NCI-H1694 (cell line): Measurements from ENCODE around the gene TCF25.
"Not testable (repeated sequence)": the region's sequence is repeated elsewhere in the genome, so short reads cannot be mapped to it uniquely, and the experiment has no call there.

Experiments
- DNase-seq: peaks from one replicate; lab custom pipeline; 2025; lab: John Stamatoyannopoulos, UW

The TCF25 gene

DNA sequence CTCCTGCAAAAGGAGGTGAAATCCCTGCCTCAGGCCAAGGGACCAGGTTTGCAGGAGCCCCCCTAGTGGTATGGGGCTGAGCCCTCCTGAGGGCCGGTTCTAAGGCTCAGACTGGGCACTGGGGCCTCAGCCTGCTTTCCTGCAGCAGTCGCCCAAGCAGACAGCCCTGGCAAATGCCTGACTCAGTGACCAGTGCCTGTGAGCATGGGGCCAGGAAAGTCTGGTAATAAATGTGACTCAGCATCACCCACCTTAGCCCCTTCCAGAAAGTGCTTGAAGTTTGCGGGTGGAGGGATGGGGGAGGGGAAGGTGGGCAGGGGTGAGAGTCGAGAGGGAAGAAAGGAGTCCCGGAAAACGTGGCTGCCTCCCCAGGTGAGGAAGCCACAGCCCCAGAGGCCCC lies 47.3 kb downstream of the TCF25 start:
- no peak for DNase-seq

DNA sequence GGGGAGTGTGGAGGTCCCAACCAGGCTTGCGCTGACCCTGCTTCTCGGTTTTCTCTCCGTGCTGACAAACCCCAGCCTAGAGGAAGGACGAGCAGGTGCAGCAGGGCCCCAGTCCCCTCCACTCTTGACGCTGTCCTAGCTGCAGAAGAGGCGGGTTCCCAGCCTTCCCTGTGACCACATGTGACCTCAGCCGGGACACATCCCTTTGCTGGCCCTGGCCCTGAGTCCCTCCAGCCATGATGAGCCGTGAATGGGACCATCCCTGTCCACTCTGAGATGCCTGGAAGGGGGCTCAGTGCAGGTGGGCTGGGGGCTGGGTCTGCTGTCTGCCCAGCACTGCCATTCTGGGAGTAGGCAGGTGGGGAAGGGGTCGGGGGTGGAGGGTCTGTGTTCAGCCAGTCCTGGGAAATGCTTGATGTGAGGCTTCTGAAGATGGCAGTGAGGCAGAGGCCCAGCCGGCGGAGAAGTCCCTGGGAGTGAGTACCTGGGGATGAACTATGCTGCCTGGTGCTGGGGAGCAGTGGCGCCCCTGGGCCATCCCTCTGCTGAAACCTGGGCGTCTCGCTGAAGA lies 47.8 kb downstream of the TCF25 start:
- no peak for DNase-seq

DNA sequence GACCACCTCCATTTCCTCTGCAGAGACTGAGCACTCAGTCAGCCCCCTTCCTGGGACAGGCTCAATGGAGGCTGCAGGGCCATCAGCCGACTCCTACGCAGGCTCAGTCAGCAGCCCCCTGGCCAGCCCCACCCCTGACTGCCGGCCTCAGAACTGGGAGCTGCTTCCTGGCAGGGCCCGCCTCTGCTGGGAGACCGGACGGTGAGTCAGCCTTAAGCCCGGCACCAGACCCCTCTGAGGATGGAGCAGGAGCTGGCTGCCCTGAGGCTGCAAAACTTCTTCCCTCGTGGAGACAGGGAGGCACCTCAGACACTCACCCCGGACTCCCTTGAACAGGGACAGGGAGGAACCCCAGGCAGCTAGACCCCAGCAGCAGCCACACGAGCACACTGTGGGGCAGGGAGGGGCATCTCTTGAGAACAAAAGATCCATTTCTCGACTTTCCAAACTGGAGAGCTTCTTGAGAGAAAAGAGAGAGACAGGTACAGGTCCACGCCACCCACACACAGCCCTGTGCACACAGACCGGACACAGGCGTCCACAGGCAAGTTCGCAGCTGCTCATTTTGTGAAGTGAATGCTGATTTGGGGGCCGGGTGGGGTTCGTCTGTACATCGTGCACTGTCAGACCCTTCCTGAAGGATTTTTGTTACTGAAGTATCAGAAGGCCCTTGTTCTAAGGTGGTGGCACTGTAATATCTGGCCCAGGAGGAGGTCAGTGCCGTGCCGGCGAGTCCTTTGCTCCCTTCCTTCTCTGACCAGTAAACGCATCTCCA lies 48.5 kb downstream of the TCF25 start:
- DNase-seq = no peak

DNA sequence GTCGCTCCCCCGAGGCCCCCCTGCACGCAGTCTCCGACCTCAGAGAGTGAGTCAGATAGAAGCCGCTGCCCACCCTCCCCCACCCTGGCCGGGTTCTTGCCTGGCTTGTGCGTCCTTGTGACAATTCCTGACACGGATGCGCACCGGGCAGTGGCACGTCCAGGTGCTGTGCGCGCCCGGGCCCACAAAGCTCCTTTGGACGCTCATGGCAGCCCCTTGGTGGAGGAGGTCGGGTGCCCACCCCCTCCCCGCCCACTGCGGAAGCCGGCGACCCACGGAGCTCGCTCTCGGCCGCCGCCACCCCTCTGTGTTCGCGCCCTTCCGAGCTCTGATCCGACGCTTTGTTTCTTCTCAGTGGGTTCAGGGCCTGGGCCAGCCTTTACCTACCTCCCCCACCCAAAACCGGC lies 49.1 kb downstream of the TCF25 start:
- DNase-seq = no peak

DNA sequence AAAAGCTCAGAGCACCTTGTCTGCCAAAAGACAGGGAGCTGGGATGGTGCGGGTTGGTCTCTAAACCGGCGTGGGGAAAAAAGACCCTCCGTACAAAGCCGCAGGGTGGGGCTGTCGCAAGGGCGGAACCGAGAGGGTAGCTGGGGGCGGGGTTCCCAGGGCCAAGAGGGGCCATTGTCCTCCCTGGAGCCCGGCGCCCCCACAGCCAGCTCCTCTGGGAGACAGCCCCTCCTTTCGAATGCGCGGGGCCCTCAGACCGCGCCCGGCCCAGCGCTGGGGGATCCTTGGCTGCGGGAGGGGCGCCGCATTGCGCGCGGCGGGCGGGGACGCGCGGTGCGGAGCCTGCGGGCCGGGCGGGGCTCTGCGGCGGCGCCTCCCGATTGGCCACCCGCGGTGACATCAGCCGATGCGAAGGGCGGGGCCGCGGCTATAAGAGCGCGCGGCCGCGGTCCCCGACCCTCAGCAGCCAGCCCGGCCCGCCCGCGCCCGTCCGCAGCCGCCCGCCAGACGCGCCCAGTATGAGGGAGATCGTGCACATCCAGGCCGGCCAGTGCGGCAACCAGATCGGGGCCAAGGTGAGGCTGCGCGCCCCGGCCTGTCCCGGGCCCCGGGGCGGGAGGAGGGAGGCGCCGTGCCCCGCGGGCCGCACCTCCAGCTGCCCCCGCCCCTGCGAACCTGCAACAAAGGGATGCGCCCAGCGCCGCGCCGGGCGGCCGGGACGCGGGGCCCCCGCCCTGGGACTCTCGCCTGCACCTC lies 49.7 kb downstream of the TCF25 start, which contains the start of gene TUBB3:
Gene TUBB3, plus strand, starts transcription at position 459 of the 756 bp plus-strand sequence. Its CDS starts 60 bp downstream, at position 519.
- peak; percentile 58 for DNase-seq

DNA sequence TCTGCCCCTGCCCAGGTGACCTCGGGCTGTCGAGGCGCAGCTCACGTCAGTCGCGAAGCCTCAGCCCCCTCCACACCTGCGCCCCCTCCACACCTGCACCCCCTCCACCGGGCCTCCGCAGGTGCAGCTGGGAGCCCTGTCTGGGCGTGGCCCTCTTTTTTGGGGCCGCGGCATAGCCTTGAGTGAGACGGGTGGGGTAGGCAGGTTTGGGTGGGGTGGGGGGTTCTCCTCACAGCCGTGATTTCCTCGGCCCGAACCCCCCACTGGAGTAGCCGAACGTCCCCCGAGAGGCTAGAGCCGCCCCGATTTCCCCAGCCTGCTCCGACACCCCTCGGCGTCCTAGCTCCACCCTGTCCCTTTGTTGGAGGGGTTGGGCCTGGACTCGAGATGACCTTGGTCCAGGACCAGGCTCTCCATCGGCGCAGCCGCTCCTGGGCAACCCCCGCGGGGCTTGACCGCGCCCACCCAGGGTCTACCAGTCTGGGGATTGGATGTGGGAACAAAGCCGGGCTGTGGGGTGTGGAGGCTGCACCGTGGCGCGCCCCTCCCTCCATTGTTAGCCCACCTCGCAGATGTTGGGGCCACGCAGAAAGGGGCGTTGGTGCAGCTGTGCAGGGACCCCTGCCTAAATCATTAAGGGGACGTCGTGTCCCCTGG lies 50.4 kb downstream of the TCF25 start:
- DNase-seq = no peak

DNA sequence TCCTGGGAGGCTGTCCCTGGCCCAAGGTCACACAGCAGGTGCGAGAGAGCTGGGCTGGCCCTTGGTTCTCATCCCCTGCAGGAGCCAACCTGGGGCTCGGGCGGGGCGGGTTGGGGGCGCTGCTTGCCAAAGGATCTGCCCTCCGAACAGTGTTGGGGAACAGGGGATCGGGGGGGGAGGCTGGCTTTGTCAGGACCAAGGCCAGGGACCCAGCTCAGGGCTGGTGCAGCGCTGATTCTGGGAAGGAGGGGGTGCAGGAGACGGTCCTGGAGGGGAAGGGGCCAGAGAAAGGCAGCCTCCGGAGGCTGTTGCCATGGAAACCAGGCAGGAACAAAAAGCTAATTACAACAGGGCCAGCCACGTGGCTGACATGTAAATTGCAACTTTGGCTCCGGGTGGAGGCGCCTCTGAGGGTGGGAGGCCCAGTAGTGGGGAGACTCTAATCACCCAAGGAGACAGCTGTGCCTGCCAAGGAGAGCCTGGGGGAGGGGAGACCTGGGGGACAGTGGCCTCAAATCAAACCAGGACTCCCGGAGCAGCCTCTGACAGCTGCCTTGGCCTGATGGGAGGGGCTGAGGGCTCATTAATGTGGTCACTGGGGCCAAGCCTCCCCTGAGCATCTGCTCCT lies 51.0 kb downstream of the TCF25 start:
- peak; percentile 26 for DNase-seq

DNA sequence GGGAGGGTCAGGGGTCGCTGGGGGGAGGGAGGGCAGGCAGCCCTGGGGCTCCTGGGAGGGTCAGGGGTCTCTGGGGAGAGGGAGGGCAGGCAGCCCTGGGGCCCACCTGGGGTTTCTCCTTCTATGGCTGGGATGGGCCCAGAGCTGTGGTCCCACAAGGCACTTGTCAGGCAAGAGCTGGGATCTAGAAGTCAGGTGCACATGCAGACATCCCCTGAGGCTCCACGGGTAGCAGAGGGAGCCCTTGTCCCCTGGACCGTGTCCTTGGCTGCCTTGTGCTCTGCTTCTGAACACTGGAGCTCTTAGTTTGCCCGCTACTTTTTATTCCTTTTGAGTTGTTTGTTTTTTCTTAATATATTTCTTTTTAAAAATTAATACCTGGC lies 51.5 kb downstream of the TCF25 start:
- DNase-seq = no peak

DNA sequence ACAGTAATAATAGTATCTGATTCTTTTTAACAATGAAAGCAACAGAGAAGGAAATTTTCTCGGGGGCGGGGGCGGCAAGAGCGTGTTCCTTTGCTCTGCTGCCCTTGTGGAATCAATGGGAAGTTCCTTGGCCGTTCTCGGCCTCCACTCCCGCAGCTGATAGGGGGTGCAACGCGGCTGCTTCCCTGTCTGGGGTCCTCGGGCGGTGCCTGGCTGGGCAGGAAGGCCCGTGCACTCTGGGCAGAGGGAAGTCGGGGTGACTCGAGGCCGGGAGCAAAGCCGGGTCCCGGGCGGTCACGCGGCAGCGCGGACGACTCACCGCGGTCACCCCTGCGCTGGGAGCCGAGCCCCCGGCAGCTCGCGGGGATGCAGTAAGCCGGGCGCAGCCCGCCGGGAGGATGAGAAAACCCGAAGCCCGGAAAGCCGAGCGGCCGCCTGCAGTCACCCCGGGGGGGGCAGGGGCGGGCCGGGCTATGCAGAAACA lies 52.2 kb downstream of the TCF25 start:
- DNase-seq = no peak

DNA sequence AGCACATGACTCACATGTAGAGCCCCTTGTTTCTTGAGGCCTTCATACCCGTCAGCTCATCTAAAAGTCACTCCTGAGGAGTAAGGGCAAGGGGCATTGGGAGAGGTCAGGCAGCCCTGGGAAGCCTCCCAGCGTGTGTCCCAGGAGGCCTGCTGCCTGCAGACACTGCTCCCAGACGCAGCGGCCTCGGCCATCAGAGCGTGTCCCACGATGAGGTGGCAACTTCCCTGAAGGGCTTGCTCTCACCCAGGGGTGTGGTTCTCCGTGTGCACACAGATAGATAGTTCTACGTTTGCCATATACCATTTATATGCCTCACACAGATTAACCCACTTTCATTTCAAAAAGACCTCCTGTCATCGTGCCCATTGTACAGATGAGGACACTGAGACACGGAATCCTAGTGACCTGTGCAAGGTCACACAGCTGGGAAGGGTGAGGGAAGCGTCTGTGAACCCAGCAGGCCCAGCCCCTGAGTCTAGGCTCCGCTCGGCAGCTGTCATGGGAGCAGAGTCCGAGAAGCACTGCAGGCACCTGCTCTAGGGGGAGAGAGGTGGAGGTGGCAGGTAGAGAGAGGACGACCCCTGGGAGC lies 58.0 kb downstream of the TCF25 start:
- DNase-seq = no peak

DNA sequence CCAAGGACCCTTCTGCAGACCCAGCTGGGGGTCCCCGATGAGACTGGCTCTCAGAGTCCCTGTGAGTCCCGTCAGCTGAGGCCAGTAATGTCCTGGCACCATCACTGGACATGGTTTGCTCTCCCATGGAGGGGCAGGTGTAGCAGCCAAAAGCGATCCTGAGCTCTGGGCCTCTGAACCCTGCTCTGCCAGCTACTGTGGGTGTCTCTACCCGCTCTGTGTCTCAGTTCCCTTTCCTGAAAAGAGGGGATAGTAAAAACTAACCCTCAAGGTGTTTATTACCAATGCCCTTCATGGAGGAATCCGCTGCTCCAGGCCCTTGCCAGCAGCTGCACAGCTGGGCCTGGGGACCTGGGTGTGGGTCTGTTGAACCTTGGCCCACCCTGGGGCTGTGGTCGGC lies 58.6 kb downstream of the TCF25 start:
- no peak for DNase-seq

DNA sequence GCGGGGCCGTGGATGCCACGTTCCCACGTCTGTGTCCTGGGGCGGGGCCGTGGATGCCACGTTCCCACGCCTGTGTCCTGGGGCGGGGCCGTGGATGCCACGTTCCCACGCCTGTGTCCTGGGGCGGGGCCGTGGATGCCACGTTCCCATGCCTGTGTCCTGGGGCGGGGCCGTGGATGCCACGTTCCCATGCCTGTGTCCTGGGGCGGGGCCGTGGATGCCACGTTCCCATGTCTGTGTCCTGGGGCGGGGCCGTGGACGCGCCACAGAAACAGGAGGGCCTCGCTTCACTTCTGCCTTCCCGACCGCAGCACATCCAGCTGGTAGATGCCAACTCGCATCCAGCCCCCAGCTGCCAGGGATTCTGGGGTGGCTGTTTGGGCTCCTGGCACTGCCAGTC lies 60.6 kb downstream of the TCF25 start:
- DNase-seq = not testable (repeated sequence)

DNA sequence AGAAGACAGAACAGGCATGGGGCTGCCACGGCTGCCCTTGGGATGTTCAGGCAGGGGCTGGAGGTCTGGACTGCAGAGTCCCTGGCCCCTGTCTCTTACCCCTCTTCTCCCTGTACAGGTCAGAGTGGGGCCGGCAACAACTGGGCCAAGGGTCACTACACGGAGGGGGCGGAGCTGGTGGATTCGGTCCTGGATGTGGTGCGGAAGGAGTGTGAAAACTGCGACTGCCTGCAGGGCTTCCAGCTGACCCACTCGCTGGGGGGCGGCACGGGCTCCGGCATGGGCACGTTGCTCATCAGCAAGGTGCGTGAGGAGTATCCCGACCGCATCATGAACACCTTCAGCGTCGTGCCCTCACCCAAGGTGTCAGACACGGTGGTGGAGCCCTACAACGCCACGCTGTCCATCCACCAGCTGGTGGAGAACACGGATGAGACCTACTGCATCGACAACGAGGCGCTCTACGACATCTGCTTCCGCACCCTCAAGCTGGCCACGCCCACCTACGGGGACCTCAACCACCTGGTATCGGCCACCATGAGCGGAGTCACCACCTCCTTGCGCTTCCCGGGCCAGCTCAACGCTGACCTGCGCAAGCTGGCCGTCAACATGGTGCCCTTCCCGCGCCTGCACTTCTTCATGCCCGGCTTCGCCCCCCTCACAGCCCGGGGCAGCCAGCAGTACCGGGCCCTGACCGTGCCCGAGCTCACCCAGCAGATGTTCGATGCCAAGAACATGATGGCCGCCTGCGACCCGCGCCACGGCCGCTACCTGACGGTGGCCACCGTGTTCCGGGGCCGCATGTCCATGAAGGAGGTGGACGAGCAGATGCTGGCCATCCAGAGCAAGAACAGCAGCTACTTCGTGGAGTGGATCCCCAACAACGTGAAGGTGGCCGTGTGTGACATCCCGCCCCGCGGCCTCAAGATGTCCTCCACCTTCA lies 61.5 kb downstream of the TCF25 start:
- no peak for DNase-seq

DNA sequence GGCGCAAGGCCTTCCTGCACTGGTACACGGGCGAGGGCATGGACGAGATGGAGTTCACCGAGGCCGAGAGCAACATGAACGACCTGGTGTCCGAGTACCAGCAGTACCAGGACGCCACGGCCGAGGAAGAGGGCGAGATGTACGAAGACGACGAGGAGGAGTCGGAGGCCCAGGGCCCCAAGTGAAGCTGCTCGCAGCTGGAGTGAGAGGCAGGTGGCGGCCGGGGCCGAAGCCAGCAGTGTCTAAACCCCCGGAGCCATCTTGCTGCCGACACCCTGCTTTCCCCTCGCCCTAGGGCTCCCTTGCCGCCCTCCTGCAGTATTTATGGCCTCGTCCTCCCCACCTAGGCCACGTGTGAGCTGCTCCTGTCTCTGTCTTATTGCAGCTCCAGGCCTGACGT lies 62.2 kb downstream of the TCF25 start:
- not testable (repeated sequence) for DNase-seq

DNA sequence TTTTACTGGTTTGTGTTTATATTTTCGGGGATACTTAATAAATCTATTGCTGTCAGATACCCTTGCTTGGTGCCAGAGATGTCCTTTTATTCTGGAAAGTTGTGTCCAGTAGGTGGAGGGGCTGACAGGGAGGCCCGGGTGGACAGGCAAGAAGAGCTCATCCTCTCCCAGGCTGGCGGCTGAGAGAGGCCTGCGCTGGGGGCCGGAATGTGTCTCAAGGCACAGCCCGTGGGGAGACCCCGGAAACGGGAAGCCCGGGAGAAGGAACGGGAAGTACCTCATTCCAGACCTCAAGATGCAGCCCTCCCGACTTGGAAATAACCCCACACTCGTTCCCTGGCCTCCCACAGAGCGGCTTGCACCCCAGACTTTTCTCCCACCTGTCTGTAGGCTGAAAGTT lies 62.6 kb downstream of the TCF25 start:
- no peak for DNase-seq

DNA sequence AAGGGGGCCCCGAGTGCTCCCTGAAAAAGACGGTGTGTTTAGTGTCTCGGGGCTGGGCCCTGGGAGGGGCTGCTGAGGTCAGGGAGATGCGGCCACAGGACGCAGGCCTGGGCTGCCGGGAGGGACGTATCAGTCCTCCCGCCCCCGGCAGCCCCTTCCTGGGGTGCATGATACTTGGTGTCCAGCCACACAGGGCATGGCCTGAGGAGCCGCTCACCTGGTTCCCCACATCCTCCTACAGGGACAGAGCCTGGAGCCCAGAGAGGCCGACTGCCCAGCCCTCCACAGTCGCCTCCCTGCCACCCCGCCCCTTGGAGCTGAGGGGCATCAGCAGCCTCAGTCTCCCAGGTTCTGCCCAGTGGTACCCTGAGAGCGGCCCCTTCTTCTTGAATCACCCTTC lies 63.1 kb downstream of the TCF25 start:
- no peak for DNase-seq

DNA sequence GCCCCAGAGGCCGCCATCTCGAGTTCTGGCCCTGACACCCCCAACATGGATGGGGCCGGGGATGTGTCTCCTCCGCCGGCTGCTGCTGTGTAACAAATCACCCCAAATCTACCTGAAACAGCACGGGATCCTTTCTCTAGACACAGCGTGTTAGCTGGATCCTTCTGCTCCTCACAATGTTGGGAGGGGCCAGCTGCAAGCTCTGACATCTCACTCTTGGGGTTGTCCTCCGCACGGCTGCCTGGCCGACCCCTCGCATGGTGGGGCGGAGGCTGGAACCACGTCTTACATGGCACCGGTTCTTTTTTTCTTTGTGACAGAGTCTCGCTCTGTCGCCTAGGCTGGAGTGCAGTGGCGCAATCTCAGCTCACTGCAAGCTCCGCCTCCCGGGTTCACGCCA lies 63.6 kb downstream of the TCF25 start:
- no peak for DNase-seq

DNA sequence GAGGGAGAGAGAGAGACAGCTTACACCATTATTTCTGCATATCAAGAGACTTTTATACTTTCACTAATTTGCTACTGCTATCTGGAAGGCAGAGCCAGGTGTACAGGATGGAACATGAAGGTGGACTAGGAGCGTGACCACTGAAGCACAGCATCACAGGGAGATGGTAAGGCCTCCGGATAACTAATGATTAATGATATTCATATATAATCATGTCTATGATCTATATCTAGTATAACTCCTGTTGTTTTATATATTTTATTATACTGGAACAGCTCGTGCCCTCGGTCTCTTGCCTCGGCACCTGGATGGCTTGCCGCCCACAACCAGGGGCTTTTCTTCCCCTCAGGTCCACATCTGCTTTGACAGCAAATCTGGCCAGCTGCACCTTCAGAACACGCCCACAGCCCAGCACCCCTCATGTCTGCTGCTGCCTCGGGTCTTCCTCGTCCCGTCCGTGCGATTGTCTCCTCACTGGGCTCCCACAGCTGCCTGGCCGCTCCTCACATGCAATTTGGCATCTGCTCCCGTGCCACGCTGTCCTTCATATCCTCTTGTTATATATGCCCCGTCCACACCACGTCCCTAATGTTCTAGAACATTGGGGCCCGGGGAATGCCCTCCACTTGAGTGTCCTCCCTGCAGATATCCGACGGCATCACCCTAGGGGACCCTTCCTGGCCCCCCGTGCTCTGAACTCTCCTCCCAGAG lies 64.9 kb downstream of the TCF25 start:
- no peak for DNase-seq

DNA sequence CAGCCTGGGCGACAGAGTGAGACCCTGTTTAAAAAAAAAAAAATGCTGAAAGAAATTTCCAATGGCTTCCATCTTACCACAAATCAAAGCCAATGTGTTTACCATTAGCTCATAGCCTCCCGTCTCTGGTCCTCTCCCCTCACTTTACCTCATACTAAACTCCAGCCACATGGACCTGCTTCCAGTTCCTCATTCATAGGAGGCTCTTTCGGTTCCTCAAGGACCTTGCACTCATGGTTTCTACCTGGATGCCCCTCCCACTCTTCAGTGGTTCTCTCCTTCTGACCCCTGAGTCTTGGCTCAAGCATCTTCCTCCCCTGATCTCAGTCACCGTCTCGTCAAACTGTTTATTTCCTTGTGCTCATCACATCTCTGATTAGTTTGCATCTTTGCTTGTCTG lies 71.4 kb downstream of the TCF25 start:
- no peak for DNase-seq

DNA sequence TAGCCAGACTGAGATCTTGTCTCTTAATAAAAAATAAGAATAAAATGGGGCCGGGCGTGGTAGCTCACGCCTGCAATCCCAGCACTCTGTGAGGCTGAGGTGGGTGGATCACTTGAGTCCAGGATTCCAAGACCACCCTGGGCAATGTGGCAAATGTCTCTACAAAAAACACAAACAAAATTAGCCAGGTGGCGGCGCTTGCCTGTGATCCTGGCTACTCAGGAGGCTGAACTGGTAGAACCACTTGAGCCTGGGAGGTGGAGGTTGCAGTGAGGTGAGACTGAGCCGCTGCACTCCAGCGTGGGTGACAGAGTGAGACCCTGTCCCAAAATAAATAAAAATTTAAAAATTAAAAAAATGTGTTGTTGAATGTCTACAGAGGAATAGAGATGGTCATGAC lies 72.3 kb downstream of the TCF25 start:
- DNase-seq = no peak
